Colon (tissue), 2 donors: Measurements from ENCODE around the gene APOL5.

Experiments
- FAIRE-seq: peaks from 2 replicates; lab custom pipeline; 2012; peaks lifted over from hg19 to GRCh38; lab: Jason Lieb, UNC
- donor health status: control.
- donor health status: control.

Gene APOL5

DNA sequence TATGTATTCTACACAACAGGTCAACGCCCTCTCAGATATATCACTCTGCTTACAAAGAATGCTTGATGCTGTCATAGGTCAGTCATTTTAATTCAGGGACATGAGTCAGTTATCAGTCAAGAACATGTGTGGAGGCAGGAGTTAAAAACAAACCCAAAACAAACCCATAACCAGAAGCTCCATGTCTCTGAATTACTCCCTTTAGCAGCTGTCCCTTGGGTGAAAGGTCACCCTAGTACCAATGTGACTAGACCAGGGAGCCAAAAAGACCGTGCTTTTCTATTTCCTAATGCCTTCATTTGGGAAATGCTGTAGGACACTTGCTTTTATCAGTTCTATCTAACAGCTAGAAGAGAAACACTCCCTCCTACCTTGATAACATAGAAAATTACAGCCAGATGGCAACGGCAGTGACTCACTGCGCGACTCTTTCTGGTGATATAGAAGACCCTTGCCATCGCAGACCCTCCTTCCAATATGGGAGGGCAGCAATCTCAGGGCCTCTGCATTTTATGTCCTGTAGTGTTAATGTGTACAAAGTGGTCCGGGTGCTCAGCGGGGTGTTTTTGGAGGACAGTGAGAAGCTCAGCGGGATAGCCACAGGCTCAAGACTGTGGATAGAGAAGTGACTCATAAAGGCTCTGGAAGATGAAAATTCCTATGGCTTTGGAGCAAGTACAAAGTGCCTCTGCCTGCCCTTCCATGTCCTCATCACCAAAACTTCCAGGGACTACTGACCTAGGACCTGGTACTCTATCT is 24.8 kb downstream of the APOL5 start:
- FAIRE-seq, result no peak

DNA sequence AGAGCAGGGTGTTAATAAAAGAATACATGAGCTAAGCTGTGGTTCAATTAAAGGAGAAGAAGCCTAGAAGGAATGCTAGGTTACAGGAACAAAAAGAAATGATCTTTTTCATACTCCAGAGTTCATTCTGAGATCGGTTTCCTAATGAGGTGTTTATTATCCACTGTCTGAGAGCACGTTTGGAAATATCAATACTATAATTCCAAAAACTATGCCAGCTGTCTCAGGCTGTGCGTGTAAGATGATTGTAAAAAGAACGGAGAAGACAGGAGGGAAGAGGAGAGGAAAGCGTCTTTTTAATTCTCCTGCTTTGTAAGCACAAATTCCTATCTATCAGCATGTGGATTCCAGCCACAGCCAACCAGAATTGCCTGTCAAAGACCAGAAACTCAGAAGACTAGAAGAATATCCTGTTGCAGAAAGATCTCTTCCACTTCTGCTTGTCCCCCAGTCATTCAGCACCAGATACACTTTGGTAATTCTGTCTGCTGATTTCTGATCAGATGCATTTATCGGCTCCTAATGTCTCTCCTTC is 25.7 kb downstream of the APOL5 start:
- no peak for FAIRE-seq

GRCh38 chr22:35746248-35746647 is 28.6 kb downstream of the APOL5 start:
- FAIRE-seq, result no peak

DNA sequence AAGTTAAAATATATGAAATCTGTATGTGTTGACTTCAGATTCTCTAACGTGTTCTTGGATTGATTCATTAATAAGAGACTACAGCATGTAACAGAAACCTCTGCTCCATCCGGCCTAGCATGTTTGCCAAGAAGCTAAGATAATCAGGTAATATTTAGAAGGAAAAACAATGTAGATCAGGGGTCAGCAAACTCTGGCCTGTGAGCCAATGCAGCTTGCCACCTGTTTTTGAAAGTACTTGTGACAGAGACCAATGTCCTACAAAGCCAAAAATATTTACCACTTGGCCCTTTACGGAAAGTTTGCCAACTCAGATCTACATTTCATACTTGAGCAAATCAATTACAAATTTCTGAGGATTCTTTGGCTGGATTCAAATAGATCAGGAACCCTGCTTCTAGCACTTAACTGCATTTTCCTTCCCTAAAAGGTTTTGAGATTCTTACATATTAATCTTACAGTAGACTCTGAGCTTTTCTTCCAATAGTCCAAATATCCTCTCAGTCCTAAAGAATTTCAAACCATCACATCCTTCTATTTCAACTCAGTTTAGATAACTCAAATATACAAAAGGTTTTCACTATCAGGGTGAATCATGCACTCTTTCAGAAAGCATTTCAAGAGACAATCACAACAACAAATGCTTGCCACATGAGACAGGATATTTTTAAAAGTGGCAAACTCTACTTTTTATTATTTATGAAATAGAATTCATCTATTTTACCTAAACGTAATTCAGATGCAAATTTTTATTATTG is 29.5 kb downstream of the APOL5 start:
- FAIRE-seq, result no peak

DNA sequence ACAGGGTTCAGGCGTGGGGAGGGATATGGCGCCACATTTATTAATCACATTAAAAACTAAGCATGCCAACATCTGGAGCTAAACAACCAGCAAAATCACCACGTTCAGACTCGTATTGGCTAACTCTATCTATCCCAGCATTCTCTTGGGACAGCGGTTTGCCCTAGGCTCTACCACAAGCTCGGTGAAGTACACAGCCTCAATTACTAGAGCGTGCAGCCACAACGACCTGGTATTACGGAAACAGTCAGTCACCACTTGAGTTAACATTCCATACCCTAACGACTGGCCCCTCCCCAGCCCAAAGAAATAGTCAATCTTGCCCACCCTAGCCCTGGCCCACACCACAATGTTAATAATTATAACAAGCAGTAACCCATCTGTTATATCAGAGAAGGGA is 32.1 kb downstream of the APOL5 start:
- FAIRE-seq, result no peak

- no peak for FAIRE-seq
Measured at GRCh38 chr22:35752006-35752862, 34.6 kb downstream of the APOL5 start.

GRCh38 chr22:35752863-35753189 is 35.2 kb downstream of the APOL5 start:
- FAIRE-seq, result no peak

DNA sequence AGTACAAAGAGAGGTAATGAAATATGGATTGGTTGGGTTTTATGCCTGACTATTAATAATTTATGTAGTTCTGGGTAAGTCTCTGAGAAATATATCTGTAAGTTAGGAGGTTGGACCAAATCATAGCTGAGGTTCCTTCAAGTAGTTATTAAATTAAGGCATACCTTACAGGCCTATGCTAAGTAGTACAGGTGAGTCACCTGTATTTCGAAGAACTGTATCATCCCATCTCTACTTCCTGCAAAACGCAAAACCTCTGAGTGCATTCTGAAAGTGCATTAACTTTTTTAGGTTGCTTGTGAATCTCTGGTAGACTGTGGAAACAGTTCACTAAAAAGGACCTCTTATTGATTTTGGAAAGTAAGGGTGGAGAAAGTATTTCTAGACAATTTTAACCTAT is 37.1 kb downstream of the APOL5 start:
- FAIRE-seq, result no peak

- FAIRE-seq, result no peak
Measured at GRCh38 chr22:35756722-35757121, 39.0 kb downstream of the APOL5 start.

DNA sequence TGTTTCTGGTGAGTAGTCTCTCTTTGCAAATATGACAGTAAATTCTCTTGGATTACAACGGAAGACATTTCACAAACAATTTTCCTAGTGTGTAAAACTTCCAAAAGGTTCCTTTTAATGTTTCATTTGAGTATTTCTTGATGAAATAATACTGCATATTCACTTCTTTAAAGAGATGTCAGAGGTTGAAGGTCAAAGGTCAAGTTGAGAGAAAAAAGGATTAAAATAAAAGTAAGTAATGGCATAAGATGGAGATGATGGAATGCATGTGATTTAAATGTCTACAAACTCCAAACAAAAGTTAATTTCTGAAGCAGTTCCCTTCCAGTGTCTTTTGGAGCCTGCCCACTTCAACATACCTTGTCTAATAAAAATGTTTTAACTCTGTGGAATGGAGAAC is 40.7 kb downstream of the APOL5 start:
- no peak for FAIRE-seq

GRCh38 chr22:35761037-35761436 is 43.4 kb downstream of the APOL5 start:
- FAIRE-seq, result no peak

GRCh38 chr22:35766654-35767580 is 49.2 kb downstream of the APOL5 start:
- no peak for FAIRE-seq

GRCh38 chr22:35769974-35770373 is 52.3 kb downstream of the APOL5 start:
- no peak for FAIRE-seq

- no peak for FAIRE-seq
Measured at GRCh38 chr22:35775339-35775738, 57.7 kb downstream of the APOL5 start.

DNA sequence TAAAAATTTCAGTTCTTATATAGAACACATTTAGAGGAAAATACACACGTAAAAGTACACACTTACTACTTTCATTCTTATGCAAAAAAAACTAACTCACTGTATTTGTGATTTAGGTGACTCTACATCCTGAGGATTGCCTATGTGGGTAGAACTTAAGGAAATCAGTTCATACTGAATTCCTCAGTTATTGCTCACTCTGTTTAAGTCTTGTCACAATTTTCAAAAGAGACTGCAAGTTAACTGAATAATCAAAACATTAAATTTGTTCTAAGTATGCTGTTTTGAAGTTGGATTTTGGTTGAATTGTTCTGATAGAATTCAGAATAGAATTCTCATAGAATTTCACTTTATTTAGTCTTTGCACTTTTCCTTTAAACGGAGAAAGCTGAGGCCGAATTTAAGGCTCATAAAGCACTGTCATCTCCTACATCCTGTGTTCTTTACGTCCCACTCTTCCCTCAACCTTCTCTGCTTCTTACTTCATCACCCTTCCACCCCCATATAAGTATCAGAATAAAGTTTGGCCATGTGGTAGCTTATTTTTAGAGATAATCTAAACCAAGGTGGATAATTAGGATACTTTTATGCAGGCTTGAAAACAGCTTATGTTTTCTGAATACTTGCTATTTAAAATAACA is 59.8 kb downstream of the APOL5 start:
- no peak for FAIRE-seq
